Uterus (tissue), 2 donors: Measurements from ENCODE around the gene WNT11.

Source experiments
- POLR2A ChIP-seq, 2 donors: fragments of 450-650 bp; IDR thresholded peaks; one replicate each; pipeline ENCODE4 v1.6.1; 2016; ENCODE audit warnings: antibody characterized with exemption in 2 of 2, mild to moderate bottlenecking in 1 of 2, moderate library complexity in 1 of 2
- TF ChIP-seq, protein P1 (sequence below), 4 experiments: fragments of 200-600 bp in 2 of 4; fragments of 450-650 bp in 2 of 4; sonication (generic) in 2 of 4; IDR thresholded peaks; one replicate each; pipeline ENCODE4 v1.5.1; 2016 to 2019; ENCODE audit warnings: antibody characterized with exemption in 4 of 4, mild to moderate bottlenecking in 2 of 4, moderate library complexity in 1 of 4

DNA sequence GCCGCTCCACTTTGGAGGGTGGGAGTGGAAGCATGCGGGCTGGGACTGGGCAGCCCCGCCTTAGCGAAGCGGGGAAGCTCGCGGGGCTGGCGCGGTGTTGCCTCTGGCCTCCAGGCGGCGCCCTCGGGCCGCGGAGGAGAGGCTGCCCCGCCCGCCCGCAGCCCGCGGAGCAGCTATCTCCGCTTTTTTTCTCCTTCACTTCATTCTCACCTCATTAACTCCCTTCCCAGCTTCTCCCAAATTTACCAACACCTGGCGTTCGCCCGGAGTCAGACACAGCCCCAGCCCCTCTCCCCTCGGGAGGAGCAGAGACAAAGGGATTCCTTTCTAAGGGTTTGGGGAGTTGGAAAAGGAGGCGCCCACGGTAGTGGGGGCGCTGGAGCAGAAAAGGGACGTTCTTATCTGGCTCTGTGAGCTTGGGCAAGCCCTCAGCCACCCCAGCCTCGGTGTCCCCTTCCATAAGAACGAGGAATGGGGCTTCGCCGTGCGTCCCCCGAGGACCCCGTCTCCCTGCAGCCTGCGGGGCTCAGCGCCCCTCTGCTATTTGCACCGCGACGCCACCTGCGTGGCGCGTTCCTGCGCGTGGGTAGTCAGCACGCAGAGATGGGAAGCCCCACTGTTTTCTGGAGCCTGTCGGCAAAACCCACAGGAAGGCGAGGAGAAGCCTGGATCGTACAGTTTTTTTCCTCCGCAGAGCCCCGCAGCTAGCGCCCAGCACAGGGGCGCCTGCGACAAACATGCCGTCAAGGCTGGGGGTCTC, 1.5 kb upstream of the WNT11 start:
- TF ChIP-seq POLR2A (IDR thresholded peaks at IDR 0.05): peak in 1 of 2 donors; percentile 2
- TF ChIP-seq, protein P1, sequence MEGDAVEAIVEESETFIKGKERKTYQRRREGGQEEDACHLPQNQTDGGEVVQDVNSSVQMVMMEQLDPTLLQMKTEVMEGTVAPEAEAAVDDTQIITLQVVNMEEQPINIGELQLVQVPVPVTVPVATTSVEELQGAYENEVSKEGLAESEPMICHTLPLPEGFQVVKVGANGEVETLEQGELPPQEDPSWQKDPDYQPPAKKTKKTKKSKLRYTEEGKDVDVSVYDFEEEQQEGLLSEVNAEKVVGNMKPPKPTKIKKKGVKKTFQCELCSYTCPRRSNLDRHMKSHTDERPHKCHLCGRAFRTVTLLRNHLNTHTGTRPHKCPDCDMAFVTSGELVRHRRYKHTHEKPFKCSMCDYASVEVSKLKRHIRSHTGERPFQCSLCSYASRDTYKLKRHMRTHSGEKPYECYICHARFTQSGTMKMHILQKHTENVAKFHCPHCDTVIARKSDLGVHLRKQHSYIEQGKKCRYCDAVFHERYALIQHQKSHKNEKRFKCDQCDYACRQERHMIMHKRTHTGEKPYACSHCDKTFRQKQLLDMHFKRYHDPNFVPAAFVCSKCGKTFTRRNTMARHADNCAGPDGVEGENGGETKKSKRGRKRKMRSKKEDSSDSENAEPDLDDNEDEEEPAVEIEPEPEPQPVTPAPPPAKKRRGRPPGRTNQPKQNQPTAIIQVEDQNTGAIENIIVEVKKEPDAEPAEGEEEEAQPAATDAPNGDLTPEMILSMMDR (IDR thresholded peaks at IDR 0.05): peak; percentile 90 to 99 (median 96)
